NCI-H510A (cell line): ENCODE data around the gene DSTN.

ENCODE experiments used
- DNase-seq: peaks from one replicate; lab custom pipeline; 2025; lab: John Stamatoyannopoulos, UW

DSTN gene

GRCh38 chr20:17569616-17570346 is at the start of gene DSTN:
Gene DSTN, plus strand, starts transcription at chr20:17570075. Its CDS starts 134 bp downstream, at chr20:17570209.
- peak; percentile 99 for DNase-seq

GRCh38 chr20:17520583-17520982 is 49.3 kb upstream of the DSTN start:
- DNase-seq: no peak

GRCh38 chr20:17522528-17522927 is 47.3 kb upstream of the DSTN start:
- no peak for DNase-seq

GRCh38 chr20:17523326-17523725 is 46.5 kb upstream of the DSTN start:
- no peak for DNase-seq

- no peak for DNase-seq
These were observed 45.3 kb upstream of the DSTN start for GRCh38 chr20:17524560-17524959.

- no peak for DNase-seq
These were observed 44.7 kb upstream of the DSTN start for GRCh38 chr20:17525132-17525531.

- peak; percentile 41 for DNase-seq
These were observed 44.2 kb upstream of the DSTN start for GRCh38 chr20:17525650-17526049.

- DNase-seq: no peak
These were observed 40.3 kb upstream of the DSTN start for GRCh38 chr20:17529586-17529985.

GRCh38 chr20:17530153-17530552 is 39.7 kb upstream of the DSTN start:
- DNase-seq: no peak

- peak; percentile 76 for DNase-seq
These were observed 38.9 kb upstream of the DSTN start, which contains the start of gene BFSP1 for GRCh38 chr20:17530716-17531664. Gene BFSP1, minus strand, starts transcription at chr20:17531379. Its CDS starts 50 bp downstream, at chr20:17531329.

- DNase-seq: no peak
These were observed 38.2 kb upstream of the DSTN start for GRCh38 chr20:17531665-17532025.

- peak; percentile 23 for DNase-seq
These were observed 36.5 kb upstream of the DSTN start for GRCh38 chr20:17533396-17533795.

- no peak for DNase-seq
These were observed 35.8 kb upstream of the DSTN start for GRCh38 chr20:17534077-17534476.

GRCh38 chr20:17536944-17537444 is 32.9 kb upstream of the DSTN start:
- peak; percentile 53 for DNase-seq

GRCh38 chr20:17537959-17538358 is 31.9 kb upstream of the DSTN start:
- DNase-seq: no peak

GRCh38 chr20:17538517-17539170 is 31.2 kb upstream of the DSTN start:
- DNase-seq: no peak

- DNase-seq: no peak
These were observed 28.3 kb upstream of the DSTN start for GRCh38 chr20:17541596-17541995.

GRCh38 chr20:17541996-17542395 is 27.9 kb upstream of the DSTN start:
- no peak for DNase-seq

GRCh38 chr20:17542481-17542880 is 27.4 kb upstream of the DSTN start:
- DNase-seq: no peak

- DNase-seq: no peak
These were observed 26.9 kb upstream of the DSTN start for GRCh38 chr20:17542993-17543412.

- no peak for DNase-seq
These were observed 26.2 kb upstream of the DSTN start for GRCh38 chr20:17543531-17544131.

GRCh38 chr20:17545127-17545526 is 24.7 kb upstream of the DSTN start:
- DNase-seq: no peak
